NCI-H146 (cell line): ENCODE results near the gene KRTAP4-4.
"Not testable (repeated sequence)": the region's sequence is repeated elsewhere in the genome, so short reads cannot be mapped to it uniquely, and the experiment has no call there.

ENCODE experiments used
- DNase-seq: peaks from one replicate; lab custom pipeline; 2025; lab: John Stamatoyannopoulos, UW

Gene KRTAP4-4

DNA sequence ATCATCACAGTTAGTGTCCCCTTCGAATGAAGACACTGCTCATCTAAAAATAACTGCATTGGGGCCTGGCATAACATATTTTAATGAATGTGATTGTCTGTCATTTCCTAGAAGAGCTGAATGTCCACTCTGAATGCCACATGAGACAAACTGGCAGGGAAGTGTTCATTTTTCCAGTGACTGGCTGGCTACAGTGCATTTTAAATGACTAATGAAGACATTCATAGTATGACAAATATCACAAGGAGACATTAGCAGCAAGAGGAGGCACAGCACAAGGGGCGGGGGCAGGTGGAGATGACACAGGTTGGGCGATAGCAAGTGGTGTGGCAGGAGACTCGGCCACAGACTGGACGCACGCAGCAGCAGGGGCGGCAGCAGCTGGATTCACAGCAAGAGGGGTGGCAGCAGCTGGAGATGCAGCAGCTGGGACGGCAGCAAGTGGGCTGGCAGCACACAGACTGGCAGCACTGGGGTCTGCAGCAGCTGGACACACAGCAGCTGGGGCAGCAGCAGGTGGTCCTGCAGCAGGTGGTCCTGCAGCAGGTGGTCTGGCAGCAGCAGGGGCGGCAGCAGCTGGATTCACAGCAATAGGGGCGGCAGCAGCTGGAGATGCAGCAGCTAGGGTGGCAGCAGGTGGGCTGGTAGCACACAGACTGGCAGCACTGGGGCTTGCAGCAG is 11.4 kb downstream of the KRTAP4-4 start:
- not testable (repeated sequence) for DNase-seq

DNA sequence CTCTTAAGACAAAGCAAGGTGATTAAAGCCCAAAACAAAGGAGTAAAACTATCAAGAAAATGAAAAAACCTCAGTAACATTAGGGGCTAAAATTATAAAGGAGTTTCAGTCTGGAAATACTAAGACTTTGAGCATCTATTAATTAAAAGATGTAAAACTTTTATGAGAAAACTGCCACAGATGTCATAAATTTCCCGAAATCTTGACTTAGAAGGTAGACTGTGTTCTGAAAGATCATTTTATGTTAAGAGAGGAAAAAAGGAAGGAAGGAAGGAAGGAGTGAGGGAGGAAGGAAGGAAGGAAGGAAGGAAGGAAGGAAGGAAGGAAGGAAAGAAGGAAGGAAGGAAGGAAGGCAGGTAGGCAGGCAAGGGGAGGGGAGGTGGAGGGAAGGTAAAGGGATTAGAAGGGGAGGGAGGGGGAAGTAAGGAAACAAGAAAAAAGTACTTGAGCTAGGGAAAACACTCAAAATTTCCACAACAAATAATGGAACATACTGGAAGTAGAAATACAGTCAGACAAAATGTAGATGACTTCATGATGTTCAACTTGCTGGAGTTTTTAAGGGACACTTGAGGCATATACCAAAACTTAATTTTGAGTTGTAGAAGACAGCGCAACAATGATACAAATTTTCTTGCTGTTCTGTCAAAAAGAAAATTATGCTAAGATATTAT is 12.9 kb downstream of the KRTAP4-4 start:
- no peak for DNase-seq

DNA sequence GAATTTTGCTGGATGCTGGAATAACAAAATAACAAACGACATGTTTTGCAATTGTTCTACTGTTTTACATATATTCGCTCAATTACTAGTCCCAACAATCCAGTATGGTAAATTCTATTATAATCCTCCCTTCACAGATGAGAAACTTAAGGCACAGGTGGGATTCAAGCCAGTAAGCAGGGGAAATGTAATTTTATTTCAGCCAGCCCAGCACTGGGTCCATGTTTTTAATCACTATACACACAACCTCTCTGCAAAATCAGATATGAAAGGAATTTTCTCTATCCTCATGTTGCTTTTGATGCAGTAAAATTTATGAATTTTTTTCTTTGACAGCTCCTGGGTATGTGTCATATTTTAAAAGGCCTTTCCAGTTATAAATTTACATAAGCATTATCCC is 15.3 kb downstream of the KRTAP4-4 start:
- no peak for DNase-seq

DNA sequence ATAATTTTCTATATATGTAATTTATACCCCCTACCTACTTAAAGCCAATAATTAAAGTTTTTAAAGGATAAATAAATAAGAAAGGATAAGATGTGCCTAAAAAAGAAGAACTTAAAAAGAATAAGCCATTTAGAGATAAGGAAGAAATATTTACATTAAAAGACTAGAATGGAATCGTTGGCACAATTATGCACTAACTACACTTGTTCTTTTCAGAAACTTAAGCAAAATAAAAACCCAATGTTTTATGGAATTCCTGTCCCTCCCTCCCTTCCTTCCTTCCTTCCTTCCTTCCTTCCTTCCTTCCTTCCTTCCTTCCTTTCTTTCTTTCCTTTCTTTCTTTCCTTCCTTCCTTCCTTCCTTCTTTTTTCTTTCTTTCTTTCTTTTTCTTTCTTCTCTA is 15.7 kb downstream of the KRTAP4-4 start:
- no peak for DNase-seq

DNA sequence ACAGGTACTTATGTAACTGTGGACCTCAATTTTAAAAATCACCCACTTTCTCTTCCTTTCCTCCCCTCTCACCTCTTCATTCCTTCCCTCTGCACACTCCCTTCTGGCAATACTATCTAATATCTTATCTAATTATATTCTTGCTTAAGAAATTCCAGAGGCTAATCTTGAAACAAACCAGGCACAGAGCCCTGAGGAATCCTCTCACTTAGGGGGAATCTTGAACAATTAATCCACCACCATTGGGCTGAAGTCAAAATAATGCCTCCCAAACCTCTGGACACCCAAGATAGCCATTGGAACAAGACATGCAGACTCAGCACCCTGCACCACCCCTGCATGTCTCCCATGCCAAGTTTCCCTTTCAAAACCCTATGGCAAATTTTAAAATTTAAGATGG is 19.2 kb downstream of the KRTAP4-4 start:
- DNase-seq = no peak

DNA sequence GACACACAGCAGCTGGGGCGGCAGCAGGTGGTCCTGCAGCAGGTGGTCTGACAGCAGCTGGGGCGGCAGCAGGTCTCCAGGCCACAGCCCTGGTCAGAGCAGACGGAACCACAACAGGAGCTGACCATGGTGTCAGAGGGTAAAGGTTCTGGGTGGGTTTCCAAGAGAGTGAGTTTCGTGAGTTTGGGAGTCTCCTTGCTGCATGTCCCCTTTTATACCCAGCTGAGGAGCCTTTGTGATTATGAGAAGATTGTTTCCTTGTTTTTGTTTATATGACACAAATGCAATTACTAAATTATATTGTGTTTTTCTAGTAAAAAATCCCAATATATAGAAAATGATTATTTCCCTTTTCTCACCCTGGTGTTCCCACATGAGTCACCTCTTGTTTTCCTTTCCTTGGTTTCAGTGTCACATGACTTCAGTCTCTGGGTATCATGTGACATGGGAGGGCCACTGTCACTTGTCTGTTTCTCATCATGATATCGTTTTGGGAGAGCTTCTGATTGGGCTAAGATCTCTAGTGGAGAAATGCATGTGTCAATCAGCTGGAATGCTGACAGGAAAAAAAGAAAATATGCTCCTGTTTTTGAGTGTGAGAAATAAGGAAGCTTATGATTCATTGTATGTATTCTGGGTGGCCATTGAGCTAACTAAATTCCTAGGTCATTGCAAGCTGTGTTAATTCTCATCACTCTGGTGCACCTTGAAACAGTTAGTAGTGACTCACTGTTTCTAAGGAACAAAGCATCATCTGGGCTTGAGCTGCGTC is 20.0 kb downstream of the KRTAP4-4 start, which contains the start of gene KRTAP4-6:
KRTAP4-6 (minus strand) TSS at position 185 of the 772 bp plus-strand sequence; CDS start at position 128, 57 bp downstream.
- no peak for DNase-seq

DNA sequence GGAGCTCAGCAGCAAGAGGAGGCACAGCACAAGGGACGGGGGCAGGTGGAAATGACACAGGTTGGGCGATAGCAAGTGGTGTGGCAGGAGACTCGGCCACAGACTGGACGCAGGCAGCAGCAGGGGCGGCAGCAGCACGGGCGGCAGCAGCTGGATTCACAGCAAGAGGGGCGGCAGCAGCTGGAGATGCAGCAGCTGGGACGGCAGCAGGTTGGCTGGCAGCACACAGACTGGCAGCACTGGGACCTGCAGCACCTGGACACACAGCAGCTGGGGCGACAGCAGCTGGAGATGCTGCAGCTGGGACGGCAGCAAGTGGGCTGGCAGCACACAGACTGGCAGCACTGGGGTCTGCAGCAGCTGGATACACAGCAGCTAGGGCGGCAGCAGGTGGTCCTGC is 20.7 kb downstream of the KRTAP4-4 start:
- not testable (repeated sequence) for DNase-seq

DNA sequence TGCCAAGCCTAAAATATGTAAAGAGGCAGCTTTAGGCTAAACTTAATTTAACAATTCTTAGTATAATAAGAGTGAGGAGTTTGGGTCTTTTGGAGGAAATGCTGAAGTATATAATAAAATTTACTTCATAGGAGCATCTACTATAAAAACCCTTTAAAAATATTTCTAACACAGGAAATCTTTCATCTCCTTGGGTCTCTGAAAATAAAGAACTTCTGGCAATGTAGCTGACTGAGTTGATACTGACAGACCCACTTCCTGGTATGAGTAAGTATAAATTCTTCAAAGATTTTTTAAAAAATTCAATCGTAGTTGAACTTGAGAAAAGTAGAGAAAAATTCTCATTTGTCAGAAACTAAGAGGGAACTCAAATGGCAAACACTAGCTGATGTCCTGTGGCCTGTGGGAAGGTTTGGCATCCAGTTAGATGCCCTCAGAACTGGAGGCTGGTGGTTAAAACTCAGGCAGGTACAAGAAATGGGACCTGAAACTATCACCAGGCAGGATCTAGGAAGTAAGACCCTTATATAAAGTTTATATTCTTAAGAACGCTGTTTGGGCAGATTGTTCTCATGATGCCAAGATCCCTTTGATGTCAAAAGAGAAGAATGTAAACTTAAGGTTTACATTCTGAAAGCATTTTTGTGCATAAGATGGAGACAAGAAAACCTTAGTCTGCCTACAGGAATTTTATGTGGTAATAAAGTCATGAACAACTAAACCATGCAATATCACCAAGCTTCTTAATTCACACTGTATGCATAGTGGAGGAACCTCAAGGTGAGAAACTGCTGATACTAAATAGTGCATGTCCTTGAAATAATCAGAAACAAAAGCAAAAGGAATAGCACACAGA is 26.4 kb downstream of the KRTAP4-4 start:
- no peak for DNase-seq

DNA sequence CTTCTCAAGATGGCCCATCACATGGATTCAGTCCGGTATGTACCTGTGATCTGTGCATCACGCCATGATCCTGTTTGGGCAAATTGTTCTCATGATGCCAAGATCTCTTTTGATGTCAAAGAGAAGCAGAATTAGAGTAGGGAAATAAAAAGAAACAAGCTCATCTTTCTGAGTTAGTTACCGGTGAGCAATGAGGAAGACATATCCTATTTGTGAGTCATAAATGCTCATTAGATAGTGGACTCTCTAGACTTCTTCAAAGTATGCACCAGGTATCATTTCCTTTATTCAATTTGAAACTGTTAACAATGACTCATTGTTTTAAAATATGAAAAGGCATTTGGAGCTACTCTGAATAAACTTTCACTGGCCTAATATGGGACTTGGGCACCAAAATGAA is 28.6 kb downstream of the KRTAP4-4 start:
- no peak for DNase-seq

DNA sequence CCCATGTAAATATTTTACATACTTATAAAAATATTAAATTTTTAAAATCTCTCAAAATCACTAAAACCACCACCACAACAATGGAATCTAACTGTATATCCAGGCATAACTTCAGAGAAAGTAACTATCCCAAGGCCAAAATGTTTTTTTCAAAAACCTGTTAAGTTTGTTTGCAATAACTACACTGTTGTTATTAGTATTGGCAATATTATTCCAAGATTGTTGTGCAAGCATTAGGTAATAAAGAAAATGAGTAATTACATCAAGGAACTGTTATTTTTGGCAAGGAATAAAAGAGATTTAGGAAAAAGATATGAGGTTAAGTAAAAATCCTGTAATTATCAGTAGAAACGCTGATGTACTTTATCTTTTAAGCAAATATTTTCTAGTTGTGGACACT is 33.2 kb downstream of the KRTAP4-4 start:
- no peak for DNase-seq

DNA sequence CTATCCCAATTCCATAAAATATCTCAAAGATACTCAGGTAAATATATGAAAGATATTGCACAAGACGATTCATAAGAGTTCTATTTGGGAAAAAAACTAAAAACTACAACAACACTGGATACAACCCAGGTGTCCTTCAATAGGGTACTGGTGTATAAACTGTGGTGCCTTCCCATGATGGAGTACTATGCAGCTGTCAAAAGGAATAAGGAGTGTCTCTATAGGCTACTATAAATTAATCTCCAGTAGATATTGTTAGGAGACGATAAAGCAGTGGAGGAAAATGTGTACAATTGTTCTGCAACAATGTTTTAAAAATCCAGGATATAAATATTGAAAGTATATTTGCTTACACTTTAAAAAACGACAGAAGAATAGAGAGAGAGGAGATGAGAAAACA is 34.1 kb downstream of the KRTAP4-4 start:
- no peak for DNase-seq

DNA sequence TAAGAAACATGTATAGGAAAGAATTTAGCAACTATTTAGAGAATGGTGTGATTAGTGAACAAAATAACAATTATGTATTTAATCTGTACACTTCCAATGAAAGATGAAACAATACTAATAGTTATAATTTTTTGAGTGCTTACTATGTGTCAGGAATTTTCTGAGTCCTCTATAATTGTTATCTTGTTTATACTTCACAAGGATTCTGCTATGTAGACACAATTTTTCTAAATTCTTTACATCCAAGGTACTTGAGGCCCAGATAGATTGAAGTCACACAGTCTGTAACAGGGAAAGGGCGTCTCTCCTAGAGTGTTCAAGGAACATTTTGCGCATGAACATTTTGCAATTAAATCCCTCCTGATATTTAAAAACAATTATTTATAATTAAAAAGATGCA is 35.5 kb downstream of the KRTAP4-4 start:
- DNase-seq = no peak

DNA sequence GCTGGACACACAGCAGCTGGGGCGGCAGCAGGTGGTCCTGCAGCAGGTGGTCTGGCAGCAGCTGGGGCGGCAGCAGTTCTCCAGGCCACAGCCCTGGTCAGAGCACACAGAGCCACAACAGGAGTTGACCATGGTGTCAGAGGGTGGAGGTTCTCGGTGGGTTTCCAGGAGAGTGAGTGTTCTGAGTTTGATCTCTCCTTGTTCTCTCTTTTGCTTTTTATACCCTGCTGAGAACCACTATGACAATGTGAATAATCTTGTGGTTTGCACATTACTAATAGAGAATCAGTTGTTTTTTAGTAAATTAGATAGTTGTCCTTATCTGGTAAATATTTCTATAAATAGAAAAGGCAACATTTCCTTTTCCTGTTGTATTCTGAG is 36.6 kb downstream of the KRTAP4-4 start, which contains the start of gene KRTAP4-12:
KRTAP4-12 (minus strand) TSS at position 192 of the 381 bp plus-strand sequence; CDS start at position 132, 60 bp downstream.
- DNase-seq = not testable (repeated sequence)

DNA sequence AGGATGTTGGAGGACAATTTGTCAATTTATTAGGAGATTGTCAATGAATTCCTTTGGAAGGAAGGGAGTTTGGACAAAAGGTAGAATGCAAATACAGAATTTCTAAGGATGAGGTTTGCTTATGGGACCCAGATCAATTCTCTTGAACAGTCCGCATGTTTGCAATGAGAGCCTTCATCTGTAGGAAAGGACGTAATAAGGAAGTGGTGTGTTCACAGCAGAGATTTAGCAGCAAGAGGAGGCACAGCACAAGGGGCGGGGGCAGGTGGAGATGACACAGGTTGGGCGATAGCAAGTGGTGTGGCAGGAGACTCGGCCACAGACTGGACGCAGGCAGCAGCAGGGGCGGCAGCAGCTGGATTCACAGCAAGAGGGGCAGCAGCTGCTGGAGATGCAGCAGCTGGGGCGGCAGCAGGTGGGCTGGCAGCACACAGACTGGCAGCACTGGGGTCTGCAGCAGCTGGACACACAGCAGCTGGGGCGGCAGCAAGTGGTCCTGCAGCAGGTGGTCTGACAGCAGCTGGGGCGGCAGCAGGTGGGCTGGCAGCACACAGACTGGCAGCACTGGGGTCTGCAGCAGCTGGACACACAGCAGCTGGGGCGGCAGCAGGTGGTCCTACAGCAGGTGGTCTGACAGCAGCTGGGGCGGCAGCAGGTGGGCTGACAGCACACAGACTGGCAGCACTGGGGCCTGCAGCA is 37.1 kb downstream of the KRTAP4-4 start:
- DNase-seq = not testable (repeated sequence)

DNA sequence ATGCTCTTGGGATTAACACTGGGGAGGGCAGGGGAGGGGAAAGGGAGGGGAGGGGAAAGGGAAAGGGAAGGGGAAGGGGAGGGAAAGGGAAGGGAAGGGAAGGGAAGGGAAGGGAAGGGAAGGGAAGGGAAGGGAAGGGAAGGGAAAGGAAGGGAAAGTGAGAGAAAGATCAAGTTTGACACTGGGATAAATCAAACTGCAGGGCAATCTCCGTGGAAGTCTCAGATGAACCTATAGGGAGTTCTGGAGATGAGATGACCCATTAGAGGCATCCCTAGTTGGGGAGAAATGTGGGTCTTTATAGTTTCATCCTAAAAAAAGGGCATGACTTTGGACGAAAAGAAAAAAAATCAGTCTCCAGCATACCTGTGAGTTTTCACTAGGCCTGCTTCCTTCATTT is 38.8 kb downstream of the KRTAP4-4 start:
- no peak for DNase-seq

DNA sequence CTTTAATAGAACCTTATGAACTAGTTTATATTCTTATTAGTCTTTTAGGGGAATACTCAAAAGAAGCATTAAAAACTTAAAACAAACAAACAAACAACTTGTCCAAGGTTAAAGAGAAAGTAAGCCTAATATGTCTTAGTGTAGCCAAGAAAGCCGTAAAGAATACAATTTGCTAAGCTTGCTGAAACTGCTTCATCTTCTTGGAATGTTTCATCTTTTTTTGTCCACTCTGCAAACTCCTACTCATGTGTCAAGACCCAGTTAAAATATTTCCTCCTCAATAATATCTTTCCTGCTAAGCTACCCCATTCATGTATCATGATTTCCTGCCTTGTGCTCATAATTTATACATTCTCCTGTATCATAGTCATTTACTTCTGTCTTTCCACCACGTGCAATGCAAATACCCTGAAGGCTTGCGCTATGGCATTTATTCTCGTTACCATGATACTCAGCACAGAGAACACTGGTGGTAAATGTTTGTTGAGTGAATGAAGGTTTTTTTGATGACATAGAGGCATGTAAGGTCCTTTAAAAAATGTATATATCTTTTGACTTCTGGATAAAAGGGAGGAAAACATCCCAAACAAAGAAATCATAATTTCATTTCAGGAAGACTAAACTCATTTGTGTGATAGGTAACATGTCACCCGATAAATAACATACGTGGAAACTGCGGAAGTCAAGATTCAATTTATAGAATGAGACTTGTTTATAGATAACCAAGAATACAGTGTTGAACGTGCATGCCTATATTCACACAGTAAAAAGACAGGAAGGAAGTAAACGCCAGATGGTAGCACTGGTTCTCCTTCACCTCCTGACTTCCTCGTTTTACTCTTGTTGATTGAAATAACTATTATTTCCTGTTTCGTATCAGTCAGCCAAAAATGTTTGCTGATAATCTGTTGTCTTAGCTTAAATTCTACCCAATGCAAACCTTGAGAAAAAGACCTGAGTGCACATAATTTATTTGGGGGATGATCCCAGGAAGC is 40.6 kb downstream of the KRTAP4-4 start:
- DNase-seq = not testable (repeated sequence)

DNA sequence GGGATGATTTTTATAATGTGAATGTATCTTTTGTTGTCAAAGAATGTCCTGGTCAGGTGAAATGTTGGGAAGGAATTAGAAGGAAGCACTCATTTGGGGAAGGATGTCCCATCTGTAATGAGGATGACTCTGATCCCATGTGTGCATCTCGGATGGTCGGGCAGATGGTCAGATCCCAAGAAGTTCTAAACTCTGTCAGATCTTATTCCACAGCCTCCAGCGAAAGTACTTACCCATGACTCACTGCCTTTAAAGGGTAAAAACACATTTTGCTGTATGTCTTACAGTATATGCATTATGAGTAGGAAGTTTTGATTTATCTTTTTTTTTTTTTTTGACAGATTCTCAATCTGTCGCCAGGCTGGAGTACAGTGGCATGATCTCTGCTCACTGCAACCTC is 41.8 kb downstream of the KRTAP4-4 start:
- DNase-seq = no peak

DNA sequence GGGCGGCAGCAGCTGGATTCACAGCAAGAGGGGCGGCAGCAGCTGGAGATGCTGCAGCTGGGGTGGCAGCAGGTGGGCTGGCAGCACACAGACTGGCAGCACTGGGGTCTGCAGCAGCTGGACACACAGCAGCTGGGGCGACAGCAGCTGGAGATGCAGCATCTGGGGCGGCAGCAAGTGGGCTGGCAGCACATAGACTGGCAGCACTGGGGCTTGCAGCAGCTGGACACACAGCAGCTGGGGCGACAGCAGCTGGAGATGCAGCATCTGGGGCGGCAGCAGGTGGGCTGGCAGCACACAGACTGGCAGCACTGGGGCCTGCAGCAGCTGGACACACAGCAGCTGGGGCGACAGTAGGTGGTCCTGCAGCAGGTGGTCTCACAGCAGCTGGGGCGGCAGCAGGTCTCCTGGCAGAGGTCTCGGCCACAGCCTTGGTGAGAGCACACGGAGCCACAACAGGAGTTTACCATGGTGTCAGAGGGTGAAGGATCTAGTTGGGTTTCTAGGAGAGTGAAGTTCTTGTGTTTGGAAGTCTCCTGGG is 42.6 kb downstream of the KRTAP4-4 start, which contains the start of gene KRTAP4-11:
KRTAP4-11 (minus strand) TSS at position 528 of the 541 bp plus-strand sequence; CDS start at position 470, 58 bp downstream.
- peak; percentile 2 for DNase-seq

DNA sequence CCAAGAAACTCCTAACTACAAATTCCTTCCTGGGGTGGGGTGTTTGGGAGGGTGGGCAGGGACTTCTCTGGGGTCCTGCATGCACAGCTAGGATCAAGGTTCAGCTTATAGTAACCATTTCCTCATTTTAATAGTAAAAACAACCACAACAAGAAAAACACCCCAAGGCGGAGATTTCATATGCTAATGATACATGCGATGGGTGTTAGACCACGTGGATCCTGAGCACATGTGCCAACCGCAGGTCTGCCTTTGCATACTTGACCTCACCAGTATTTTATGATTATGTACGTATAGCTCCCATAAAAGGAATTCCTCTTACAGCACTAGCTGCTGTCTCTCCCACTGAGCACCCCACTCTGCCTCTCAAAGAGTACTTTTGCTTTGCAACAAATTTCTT is 44.3 kb downstream of the KRTAP4-4 start:
- no peak for DNase-seq
